BJ (cell line): ENCODE measurements around the gene FRG2C. TPM values are rescaled to one million over a fixed set of nuclear protein-coding genes. Genes with fewer than 3 reads are reported as not detected.

ENCODE experiments used
- CTCF ChIA-PET: fragments of 350-600 bp; formaldehyde crosslinking; extraction: SDS; loops from one replicate; lab custom pipeline; 2021; ENCODE audit warnings: antibody characterized with exemption, inconsistent platforms; lab: Yijun Ruan, JAX
- POLR2A ChIA-PET: fragments of 300-600 bp; sonication (Branson Sonifier 250); formaldehyde crosslinking; extraction: SDS; loops from one replicate; lab custom pipeline; 2021; ENCODE audit warnings: antibody characterized with exemption; lab: Charles Lee
- DNase-seq: peaks from one replicate; pipeline ENCODE4 v3.0.0-alpha.2; 2011; ENCODE audit warnings: low read depth
- H3K27me3 ChIP-seq: 2 replicates; pipeline ENCODE4 v1.6.0; 2011; ENCODE audit warnings: low read length; ENCODE audit not compliant: control insufficient read depth, insufficient read depth
- H3K36me3 ChIP-seq: 2 replicates; pipeline ENCODE4 v1.5.1; 2011; ENCODE audit warnings: low read length; ENCODE audit not compliant: control insufficient read depth, insufficient read depth
- H3K4me3 ChIP-seq: 2 replicates; pipeline ENCODE4 v1.5.1; 2011; ENCODE audit warnings: low read depth, mild to moderate bottlenecking, control low read depth, low read length
- CTCF ChIP-seq: IDR thresholded peaks from 2 replicates; pipeline ENCODE4 v1.5.1; 2011; ENCODE audit warnings: low read depth, mild to moderate bottlenecking, control low read depth, inconsistent platforms, low read length, moderate library complexity; ENCODE audit not compliant: insufficient read depth
- polyA plus RNA-seq: library from polyadenylated mRNA; depleted of rRNA; stranded (reverse); fragments of >200 nt; gene quantifications from 2 replicates; pipeline ENCODE4 v1.2.3, GENCODE V29; 2011; rRNA removed
- small RNA-seq: library from RNA; depleted of rRNA; stranded (forward); fragments of <200 nt; gene quantifications from one replicate; pipeline ENCODE3, GENCODE V24; 2012; ENCODE audit warnings: low replicate concordance, low read depth; ENCODE audit not compliant: insufficient read length

The FRG2C gene
- polyA plus RNA-seq, 1 experiment: not detected

- POLR2A ChIA-PET: no interaction called here
- H3K4me3 ChIP-seq: no peak overlapping the region
- no peak for DNase-seq
- no peaks in the 10 kb centered on the region for H3K36me3 ChIP-seq
- H3K27me3 ChIP-seq: no peaks in the 10 kb centered on the region
- CTCF ChIA-PET: no interaction called here
- no peak for TF ChIP-seq CTCF
These were observed 27.9 kb downstream of the FRG2C start for GRCh38 chr3:75692061-75692460.

Small RNA genes lying within 50 kb of the gene (small RNA-seq; reads per million reads assigned to genes)
- not detected for gene AC108724.2

Other genes with a start within 250 kb of the FRG2C start
- gene ZNF717, start 121.2 kb downstream of the FRG2C start, polyA plus RNA-seq: 7.0 and 10.5 TPM in 2 replicates